H1 (cell line): Measurements from ENCODE around the gene FOXC1. TPM values are rescaled to one million over a fixed set of nuclear protein-coding genes. Genes with fewer than 3 reads are reported as not detected.

Experiments
- NRF1 ChIP-seq: IDR thresholded peaks from 2 replicates; pipeline ENCODE4 v1.6.1; 2011; ENCODE audit warnings: mild to moderate bottlenecking, low read depth, low read length, improper control_type of control experiment
- RXRA ChIP-seq: IDR thresholded peaks from 2 replicates; pipeline ENCODE4 v1.6.1; 2011; ENCODE audit warnings: low read depth, mild to moderate bottlenecking, low read length, moderate library complexity; ENCODE audit not compliant: insufficient read depth
- SUZ12 ChIP-seq: fragments of 200-600 bp; sonication (generic); IDR thresholded peaks from 2 replicates; pipeline ENCODE4 v1.6.1; 2012; ENCODE audit warnings: mild to moderate bottlenecking, inconsistent platforms, low read length, moderate library complexity, mixed read lengths
- TAF1 ChIP-seq: IDR thresholded peaks from 2 replicates; pipeline ENCODE4 v1.6.1; 2011; ENCODE audit warnings: mild to moderate bottlenecking, low read depth, low read length
- polyA plus RNA-seq, 7 experiments: library from polyadenylated mRNA; depleted of rRNA in 3 of 7; stranded (reverse) in 5 of 7; unstranded in 2 of 7; fragments of >200 nt in 5 of 7; fragments of 200-250 nt in 2 of 7; gene quantifications; 1 replicate in 5 of 7; 2 replicates in 1 of 7; 4 replicates in 1 of 7; pipeline versions ENCODE4 v1.2.1 to v1.2.3, GENCODE V29; 2011 to 2013; ENCODE audit warnings: missing spikeins in 2 of 7, mixed read lengths in 2 of 7
- total RNA-seq: library from RNA; stranded (reverse); fragmentation: NEBNext Ultra II Directional; extraction: Animal tissue kit (Norgen Biotek cat#: 25700); gene quantifications from 2 replicates; pipeline ENCODE4 v1.2.1, GENCODE V29; 2021

Gene FOXC1
- total and polyA plus RNA-seq, 2 of the 8 experiments (the other 6 are each of a cell fraction or from before 2014, with no cell fraction given): 0.22 TPM; not detected in 1

DNA sequence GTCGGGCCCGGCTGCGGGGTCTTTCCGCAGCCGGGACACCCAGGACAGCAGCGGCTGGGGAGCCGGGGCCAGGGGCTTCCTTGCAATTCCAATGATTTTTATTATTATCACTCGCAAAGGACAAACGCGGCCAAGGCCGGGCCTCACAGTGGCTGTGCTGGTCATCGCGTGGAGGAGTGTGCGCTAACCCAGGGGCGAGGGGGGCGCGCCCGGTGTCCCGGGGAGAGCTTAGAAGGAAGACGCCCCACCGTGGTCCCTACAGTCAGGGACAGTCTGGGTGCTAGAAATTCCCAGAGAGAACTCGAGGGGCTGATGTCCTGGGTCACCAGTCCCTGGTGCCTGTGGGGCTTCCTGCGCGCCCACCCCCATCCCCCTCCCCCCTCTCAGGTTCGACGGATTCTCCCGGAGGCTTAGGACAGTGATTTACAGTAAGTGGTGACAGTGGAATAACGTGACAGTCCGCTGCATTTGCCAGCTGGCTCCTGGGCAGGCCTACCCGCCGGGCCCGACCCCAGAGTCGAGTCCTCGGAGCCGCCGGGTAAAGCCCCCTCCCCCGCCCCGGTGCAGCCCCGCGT lies 9.5 kb downstream of the FOXC1 start (continued):
- TF ChIP-seq SUZ12: peak; percentile 11; the same call in 1 of the 2 replicates
- no peak for TF ChIP-seq RXRA
- no peak for TF ChIP-seq TAF1
- no peak for TF ChIP-seq NRF1
